OCI-LY3 (cell line): ENCODE data around the gene PTPRCAP.

Experiments
- CTCF ChIP-seq: fragments of 200-600, 300-600 bp; sonication (generic); IDR thresholded peaks from 2 replicates; pipeline ENCODE4 v1.5.1; 2014; ENCODE audit warnings: antibody characterized with exemption, low read length, low read depth
- EZH2phosphoT487 ChIP-seq: fragments of 200-600 bp; shearing (Covaris generic); IDR thresholded peaks from 2 replicates; pipeline ENCODE4 v1.6.1; 2018; ENCODE audit warnings: antibody characterized with exemption, mixed run types, low read depth

GRCh38 chr11:67452141-67452952 lies 14.9 kb upstream of the PTPRCAP start, which contains the start of gene GPR152:
- TF ChIP-seq CTCF = no peak
- no peak for TF ChIP-seq EZH2phosphoT487
